GM18505 (cell line): ENCODE measurements around the gene TMEM167A.

ENCODE experiments used
- ATAC-seq: cut with Tn5 transposase; IDR thresholded peaks from one replicate; pipeline ENCODE4 v1.9.1; 2021; ENCODE audit not compliant: unreplicated experiment
- POLR2A ChIP-seq: IDR thresholded peaks from 4 replicates; pipeline ENCODE4 v1.6.1; 2011; ENCODE audit warnings: borderline replicate concordance; ENCODE audit not compliant: insufficient read depth, insufficient read length; ENCODE audit errors: extremely low read depth

TMEM167A gene

DNA sequence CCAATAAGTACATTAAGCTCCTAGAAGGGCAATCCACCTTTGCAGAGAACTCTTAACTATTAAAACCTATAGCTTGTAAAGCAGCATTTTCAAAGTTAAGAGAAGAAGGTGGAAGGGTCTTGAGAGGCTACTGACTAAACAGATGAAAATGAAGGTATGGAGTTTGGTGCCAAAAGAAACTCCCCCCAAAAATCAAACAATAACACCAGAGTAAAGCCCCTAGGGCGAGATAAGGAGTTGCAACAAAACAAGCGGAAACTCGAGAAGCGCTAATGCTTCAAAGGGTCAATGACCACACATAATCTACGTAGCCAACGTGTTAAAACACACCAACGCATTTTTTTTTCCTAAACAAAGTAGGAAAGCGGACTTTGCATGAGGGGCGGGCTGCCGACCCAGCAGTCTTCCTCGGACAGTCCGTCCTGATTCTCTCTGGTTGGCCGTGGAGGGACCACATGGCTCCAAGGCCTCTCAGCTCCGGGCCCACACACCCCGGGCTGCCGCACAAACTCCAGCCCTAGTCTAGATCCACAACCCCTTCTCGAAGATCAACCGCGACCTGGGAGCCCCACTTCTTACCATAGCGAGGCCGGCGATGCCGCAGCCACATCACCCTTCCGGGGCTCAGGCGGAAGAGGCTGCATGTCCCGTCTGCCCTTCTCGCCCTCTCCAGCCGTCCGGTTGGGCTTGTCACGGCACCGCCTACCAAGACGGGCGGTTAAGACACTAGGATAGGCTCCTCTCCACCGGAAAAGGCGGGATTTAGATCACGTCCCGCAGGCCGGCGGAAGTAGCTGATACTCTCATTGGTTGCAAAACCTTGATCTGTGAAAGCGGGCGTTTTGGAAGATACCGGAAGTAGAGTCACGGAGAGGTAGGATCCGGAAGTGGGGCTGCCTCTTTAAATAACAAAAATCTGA, at the start of gene TMEM167A, which contains the start of gene XRCC4:
Gene TMEM167A, minus strand, starts transcription at position 653 of the 920 bp plus-strand sequence. Its CDS starts 71 bp downstream, at position 582.
Gene XRCC4, plus strand, starts transcription at position 806 of the 920 bp plus-strand sequence. CDS start 27,373 bp downstream, outside the sequence.
- TF ChIP-seq POLR2A: peak; percentile 98
- ATAC-seq: peak; percentile 99

DNA sequence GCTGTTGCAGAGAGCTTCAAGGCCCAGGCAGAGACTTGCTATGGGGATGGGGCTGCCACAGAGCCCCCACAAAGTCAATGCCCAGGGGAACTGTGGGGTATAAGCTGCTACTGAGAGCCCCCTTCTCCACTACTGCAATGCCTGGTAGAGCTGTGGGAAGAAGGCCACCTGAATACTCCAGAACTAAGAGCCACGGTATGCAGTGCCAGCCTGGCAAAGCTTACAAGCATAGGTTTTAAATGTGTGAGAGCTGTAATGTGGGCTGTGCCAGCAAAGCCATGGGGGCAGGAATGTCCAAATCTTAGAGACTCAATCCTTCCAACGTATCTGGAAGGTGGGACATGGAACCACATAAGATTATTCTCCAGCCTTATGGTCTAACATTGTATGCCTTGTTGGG, 49.3 kb upstream of the TMEM167A start:
- TF ChIP-seq POLR2A: no peak
- no peak for ATAC-seq

DNA sequence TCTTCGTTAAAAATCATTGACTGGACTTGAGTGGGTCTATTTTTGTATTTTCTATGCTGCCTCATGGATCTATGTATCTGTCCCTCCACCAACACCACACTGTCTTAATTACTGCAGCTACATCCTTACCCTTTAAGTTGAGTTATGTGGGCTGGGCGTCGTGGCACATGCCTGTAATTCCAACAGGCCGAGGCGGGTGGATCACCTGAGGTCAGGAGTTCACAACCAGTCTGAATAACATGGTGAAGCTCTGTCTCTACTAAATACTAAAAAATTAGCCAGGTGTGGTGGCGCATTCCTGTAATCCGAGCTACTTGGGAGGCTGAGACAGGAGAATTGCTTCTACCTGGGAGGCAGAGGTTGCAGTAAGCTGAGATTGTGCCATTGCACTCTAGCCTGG, 48.4 kb upstream of the TMEM167A start:
- no peak for TF ChIP-seq POLR2A
- no peak for ATAC-seq

DNA sequence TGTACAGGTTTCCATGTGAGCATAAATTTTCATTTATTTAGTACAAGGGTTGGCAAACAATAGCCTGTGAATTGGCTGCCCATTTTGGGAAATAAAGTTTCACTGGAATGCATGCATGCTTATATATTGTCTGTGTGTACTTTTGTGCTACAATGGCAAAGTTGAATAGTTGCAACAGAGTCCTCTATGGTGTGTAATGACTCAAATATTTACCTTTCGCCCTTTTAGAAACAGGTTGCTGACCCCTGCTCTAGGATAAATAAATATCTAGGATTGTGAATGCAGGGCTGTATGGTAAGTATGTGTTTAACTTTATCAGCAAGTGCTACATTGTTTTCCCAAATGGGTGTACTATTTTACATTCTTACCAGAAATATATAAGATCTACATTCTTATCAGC, 47.4 kb upstream of the TMEM167A start:
- TF ChIP-seq POLR2A: no peak
- no peak for ATAC-seq

DNA sequence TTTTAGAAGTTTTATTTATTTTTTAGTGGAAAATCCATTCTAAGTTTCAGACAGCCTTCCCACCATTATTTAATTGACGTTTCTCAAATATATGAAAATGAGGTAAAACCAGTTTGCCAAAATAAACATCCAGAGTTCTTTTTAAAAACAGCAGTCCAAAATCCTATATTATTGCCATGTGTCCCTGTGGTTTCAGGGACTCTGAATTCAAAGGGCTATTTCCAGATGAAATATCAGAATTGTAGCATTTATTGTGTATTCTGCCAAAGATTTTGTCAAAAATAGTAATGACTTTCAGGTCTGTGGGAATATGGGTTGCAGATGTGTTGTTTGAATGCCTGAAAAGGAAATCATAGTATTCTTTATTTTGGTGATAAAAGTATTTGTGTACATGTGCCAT, 41.8 kb upstream of the TMEM167A start:
- no peak for ATAC-seq
- no peak for TF ChIP-seq POLR2A

GRCh38 chr5:83118471-83118870, 41.3 kb upstream of the TMEM167A start:
- TF ChIP-seq POLR2A: no peak
- ATAC-seq: no peak

GRCh38 chr5:83115816-83116215, 38.6 kb upstream of the TMEM167A start:
- ATAC-seq: no peak

DNA sequence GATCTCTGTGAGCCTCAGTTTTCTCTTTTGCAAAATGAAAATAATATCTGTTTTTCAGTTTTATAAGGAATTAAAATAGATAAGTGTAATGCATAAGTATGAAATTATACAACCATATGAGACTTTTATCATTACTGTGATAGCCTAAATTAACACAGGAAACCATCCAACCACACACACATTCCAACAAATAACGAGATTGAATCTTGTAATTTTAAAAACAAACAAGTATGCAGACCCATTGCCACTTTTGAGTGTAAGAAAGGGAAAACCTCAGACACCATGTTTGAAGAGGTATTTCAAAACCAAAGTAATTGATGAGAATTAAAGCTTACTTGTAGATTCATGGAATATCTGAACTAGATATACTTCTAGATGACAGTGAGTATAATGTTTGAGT, 32.2 kb upstream of the TMEM167A start:
- no peak for TF ChIP-seq POLR2A
- ATAC-seq: no peak

More at GRCh38 chr5:83115816-83116215, 38.6 kb upstream of the TMEM167A start:
- no peak for TF ChIP-seq POLR2A

- no peak for ATAC-seq
- TF ChIP-seq POLR2A: no peak
These were observed 30.7 kb upstream of the TMEM167A start for GRCh38 chr5:83107692-83108420.

DNA sequence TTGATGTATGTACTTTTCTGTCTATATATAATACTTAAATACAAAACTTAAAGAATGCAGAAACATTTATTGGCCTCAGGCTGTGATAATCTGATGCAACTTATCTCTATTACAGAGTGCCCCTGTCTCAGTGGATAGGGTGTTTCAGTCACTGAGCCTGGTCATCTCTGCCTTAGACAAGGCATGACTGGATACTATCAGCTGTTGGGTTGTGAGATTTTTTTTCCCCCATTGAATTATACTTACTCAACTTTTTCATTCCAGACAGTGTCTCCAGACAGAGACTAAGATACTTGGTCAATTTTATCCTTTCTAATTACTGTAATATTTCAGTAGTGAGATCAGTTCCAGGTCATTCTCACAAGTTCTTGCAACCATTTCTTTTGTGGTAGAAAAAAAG, 26.8 kb upstream of the TMEM167A start:
- no peak for ATAC-seq

DNA sequence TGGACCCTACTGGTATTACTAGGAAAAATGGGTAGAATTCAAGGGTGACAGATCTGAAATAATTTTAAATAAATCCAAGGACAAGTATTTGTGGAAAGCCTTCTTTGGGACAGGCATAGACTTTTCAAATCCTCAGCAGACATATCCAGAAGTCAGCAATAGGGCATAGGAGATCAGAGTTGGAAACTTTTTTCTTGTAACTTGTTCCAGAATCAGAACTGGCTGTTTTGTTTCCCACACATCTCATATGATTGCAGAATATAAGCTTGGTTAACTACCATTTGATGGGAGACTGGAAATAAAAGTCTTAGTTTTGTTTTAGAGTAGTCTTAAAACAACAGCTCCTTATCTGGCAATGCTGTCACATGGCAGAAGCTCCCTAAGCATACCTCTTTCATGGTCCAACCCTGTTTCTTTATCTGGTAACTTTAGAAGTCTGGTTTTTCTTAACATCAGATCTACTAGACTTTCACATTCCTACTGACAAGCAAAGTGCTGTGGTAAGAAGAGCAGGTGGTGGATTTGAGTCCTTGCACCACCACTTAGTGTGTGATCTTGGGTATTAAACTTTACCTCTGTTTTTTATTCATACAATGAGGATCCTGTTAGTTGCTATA, 25.3 kb upstream of the TMEM167A start:
- TF ChIP-seq POLR2A: no peak
- no peak for ATAC-seq

More for the DNA sequence above, 26.8 kb upstream of the TMEM167A start:
- TF ChIP-seq POLR2A: no peak

DNA sequence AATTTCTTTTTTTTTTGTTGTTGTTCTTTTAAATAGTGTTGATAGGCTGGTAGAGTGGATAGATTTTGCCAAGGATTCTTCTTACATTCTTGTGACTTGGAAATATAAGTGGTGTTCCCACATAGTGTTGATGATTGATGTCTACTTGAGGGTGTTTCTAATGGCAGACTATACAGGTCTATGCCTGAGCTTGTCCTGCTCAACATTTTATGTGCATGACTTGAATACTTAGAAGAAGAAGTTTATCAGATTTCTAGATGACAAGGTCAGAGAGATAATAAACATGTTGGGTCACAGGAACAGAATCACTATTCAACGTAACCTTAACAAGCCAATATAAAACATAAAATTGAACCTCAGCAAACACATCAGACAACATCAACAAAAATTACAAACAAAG, 24.3 kb upstream of the TMEM167A start:
- no peak for TF ChIP-seq POLR2A
- ATAC-seq: no peak

DNA sequence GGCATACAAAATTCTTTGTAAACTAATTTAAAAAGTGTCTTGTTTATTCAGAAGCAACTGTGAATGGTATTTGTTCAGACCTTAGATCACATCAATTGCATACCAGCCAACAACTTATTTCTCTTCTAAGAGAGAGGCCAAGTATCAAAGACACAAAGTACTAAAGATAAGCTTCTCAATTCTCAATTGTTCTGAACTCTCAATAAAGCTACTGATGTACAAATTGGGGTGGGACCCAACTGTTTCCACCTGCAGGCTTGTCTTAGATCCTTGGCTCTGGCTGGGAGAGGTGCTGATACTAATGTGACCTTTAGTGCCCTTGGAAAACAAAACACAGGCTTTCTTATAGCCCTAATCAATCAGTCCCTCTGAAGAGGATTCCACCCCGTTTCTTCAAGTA, 22.3 kb upstream of the TMEM167A start:
- no peak for ATAC-seq
- TF ChIP-seq POLR2A: no peak
